Measurements from ENCODE around the gene SLC7A8.
A peak's percentile ranks its signal among the peaks of the same experiment; 100 is the strongest.

The SLC7A8 gene

GRCh38 chr14:23153851-23154796 lies 29.3 kb downstream of the SLC7A8 start:
- Histone ChIP-seq H3K4me3 (ENCODE audit: insufficient read depth in 1 of 2, low read depth in 1 of 2, low read length in 2 of 2) (peak overlapping the region in 1 of 2 experiments; percentile 77), H2AK5ac (ENCODE audit: low read length, severe bottlenecking) (peak overlapping the region; percentile 39), H3K36me3 (ENCODE audit: control insufficient read depth in 1 of 2, insufficient read depth in 2 of 2, low read depth in 1 of 2, low read length in 2 of 2) (peaks cover 0 to 13% of the 10 kb centered on the region in 2 experiments), H3K27ac (ENCODE audit: low read length, poor library complexity, severe bottlenecking) (no peak overlapping the region), H2AFZ (ENCODE audit: low read depth, low read length) (peak overlapping the region; percentile 1), H3K79me1 (replicated peaks; ENCODE audit: low read length, poor library complexity, severe bottlenecking) (no peaks in the 10 kb centered on the region), H3K9me3 (ENCODE audit: control insufficient read depth, low read length) (no peaks in the 10 kb centered on the region), H3K18ac (ENCODE audit: low read depth in 1 of 2, low read length in 2 of 2) (peak overlapping the region; percentile 52 to 86), H3K4me2 (ENCODE audit: low read length, poor library complexity, severe bottlenecking) (no peak overlapping the region), H2BK12ac (ENCODE audit: low read length in 2 of 2) (peak overlapping the region; percentile 81 to 82), H3K27me3 (ENCODE audit: control insufficient read depth in 1 of 2, insufficient read depth in 1 of 2, low read length in 2 of 2) (no peaks in the 10 kb centered on the region), H3K4me1 (ENCODE audit: control insufficient read depth, insufficient read depth, low read depth, low read length) (peaks cover 10% of the 10 kb centered on the region), H3K4ac (ENCODE audit: low read depth in 1 of 2, low read length in 2 of 2) (peak overlapping the region; percentile 73 to 84), H3K23ac (ENCODE audit: low read length in 2 of 2) (no peak overlapping the region), H3K9ac (ENCODE audit: low read length) (peak overlapping the region; percentile 91), H2BK120ac (ENCODE audit: low read depth, low read length) (no peak overlapping the region), H2BK15ac (ENCODE audit: low read depth, poor library complexity, severe bottlenecking) (peak overlapping the region; percentile 73), H3K14ac (ENCODE audit: low read length in 2 of 2) (peak overlapping the region in 1 of 2 experiments; percentile 66), H2BK5ac (ENCODE audit: low read depth, low read length, poor library complexity, severe bottlenecking) (no peak overlapping the region), H4K91ac (ENCODE audit: low read length) (peak overlapping the region; percentile 64), H4K8ac (ENCODE audit: low read length) (peak overlapping the region; percentile 96)
- no peak for DNase-seq
- 66% methylated on average over 27 of the region's 28 CpGs for WGBS

- Histone ChIP-seq H2BK15ac (ENCODE audit: low read depth, poor library complexity, severe bottlenecking) (no peak overlapping the region), H2BK5ac (ENCODE audit: low read depth, low read length, poor library complexity, severe bottlenecking) (no peak overlapping the region), H3K4me3 (ENCODE audit: insufficient read depth in 1 of 2, low read depth in 1 of 2, low read length in 2 of 2) (no peak overlapping the region), H3K14ac (ENCODE audit: low read length in 2 of 2) (no peak overlapping the region), H2AK5ac (ENCODE audit: low read length, severe bottlenecking) (no peak overlapping the region), H3K4ac (ENCODE audit: low read depth in 1 of 2, low read length in 2 of 2) (no peak overlapping the region), H3K27me3 (ENCODE audit: control insufficient read depth in 1 of 2, insufficient read depth in 1 of 2, low read length in 2 of 2) (no peaks in the 10 kb centered on the region), H2BK12ac (ENCODE audit: low read length in 2 of 2) (peak overlapping the region in 1 of 2 experiments; percentile 37), H3K4me1 (ENCODE audit: control insufficient read depth, insufficient read depth, low read depth, low read length) (peaks cover 10% of the 10 kb centered on the region), H3K27ac (ENCODE audit: low read length, poor library complexity, severe bottlenecking) (no peak overlapping the region), H3K23ac (ENCODE audit: low read length in 2 of 2) (no peak overlapping the region), H3K9me3 (ENCODE audit: control insufficient read depth, low read length) (no peaks in the 10 kb centered on the region), H2AFZ (ENCODE audit: low read depth, low read length) (no peak overlapping the region), H2BK120ac (ENCODE audit: low read depth, low read length) (no peak overlapping the region), H4K91ac (ENCODE audit: low read length) (no peak overlapping the region), H3K18ac (ENCODE audit: low read depth in 1 of 2, low read length in 2 of 2) (no peak overlapping the region), H4K8ac (ENCODE audit: low read length) (no peak overlapping the region), H3K4me2 (ENCODE audit: low read length, poor library complexity, severe bottlenecking) (no peak overlapping the region), H3K79me1 (replicated peaks; ENCODE audit: low read length, poor library complexity, severe bottlenecking) (no peaks in the 10 kb centered on the region), H3K36me3 (ENCODE audit: control insufficient read depth in 1 of 2, insufficient read depth in 2 of 2, low read depth in 1 of 2, low read length in 2 of 2) (peaks cover 0 to 19% of the 10 kb centered on the region in 2 experiments), H3K9ac (ENCODE audit: low read length) (no peak overlapping the region)
- no peak for DNase-seq
- 100% methylated on average over 1 of the region's 2 CpGs for WGBS
These were observed 32.1 kb downstream of the SLC7A8 start for GRCh38 chr14:23151342-23151741.

DNA sequence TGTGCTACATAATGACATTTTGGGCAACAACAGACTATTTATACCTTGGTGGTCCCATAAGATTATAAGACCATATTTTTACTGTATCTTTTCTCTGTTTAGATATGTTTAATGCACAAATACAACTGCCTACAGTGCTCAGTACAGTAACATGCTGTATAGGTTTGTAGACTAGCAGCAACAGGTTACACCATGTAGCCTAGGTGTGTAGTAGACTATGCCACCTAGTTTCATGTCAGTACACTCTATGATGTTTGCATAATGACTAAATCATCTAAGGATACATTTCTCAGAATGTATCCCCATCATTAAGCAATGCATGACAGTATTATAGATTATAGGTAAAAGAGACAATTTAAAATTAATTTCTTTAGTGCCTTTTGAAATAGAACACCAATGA lies 33.7 kb downstream of the SLC7A8 start:
- Histone ChIP-seq H3K27ac (ENCODE audit: low read length, poor library complexity, severe bottlenecking) (no peak overlapping the region), H2BK120ac (ENCODE audit: low read depth, low read length) (no peak overlapping the region), H3K14ac (ENCODE audit: low read length in 2 of 2) (no peak overlapping the region), H4K8ac (ENCODE audit: low read length) (no peak overlapping the region), H3K79me1 (replicated peaks; ENCODE audit: low read length, poor library complexity, severe bottlenecking) (no peaks in the 10 kb centered on the region), H2AK5ac (ENCODE audit: low read length, severe bottlenecking) (no peak overlapping the region), H3K18ac (ENCODE audit: low read depth in 1 of 2, low read length in 2 of 2) (no peak overlapping the region), H3K27me3 (ENCODE audit: control insufficient read depth in 1 of 2, insufficient read depth in 1 of 2, low read length in 2 of 2) (no peaks in the 10 kb centered on the region), H2BK15ac (ENCODE audit: low read depth, poor library complexity, severe bottlenecking) (no peak overlapping the region), H3K23ac (ENCODE audit: low read length in 2 of 2) (no peak overlapping the region), H3K9me3 (ENCODE audit: control insufficient read depth, low read length) (no peaks in the 10 kb centered on the region), H3K9ac (ENCODE audit: low read length) (no peak overlapping the region), H4K91ac (ENCODE audit: low read length) (no peak overlapping the region), H3K4me1 (ENCODE audit: control insufficient read depth, insufficient read depth, low read depth, low read length) (peaks cover 3% of the 10 kb centered on the region), H3K36me3 (ENCODE audit: control insufficient read depth in 1 of 2, insufficient read depth in 2 of 2, low read depth in 1 of 2, low read length in 2 of 2) (peaks cover 0 to 19% of the 10 kb centered on the region in 2 experiments), H3K4me2 (ENCODE audit: low read length, poor library complexity, severe bottlenecking) (no peak overlapping the region), H2AFZ (ENCODE audit: low read depth, low read length) (no peak overlapping the region), H3K4me3 (ENCODE audit: insufficient read depth in 1 of 2, low read depth in 1 of 2, low read length in 2 of 2) (no peak overlapping the region), H2BK12ac (ENCODE audit: low read length in 2 of 2) (no peak overlapping the region), H3K4ac (ENCODE audit: low read depth in 1 of 2, low read length in 2 of 2) (no peak overlapping the region), H2BK5ac (ENCODE audit: low read depth, low read length, poor library complexity, severe bottlenecking) (no peak overlapping the region)
- no peak for DNase-seq

DNA sequence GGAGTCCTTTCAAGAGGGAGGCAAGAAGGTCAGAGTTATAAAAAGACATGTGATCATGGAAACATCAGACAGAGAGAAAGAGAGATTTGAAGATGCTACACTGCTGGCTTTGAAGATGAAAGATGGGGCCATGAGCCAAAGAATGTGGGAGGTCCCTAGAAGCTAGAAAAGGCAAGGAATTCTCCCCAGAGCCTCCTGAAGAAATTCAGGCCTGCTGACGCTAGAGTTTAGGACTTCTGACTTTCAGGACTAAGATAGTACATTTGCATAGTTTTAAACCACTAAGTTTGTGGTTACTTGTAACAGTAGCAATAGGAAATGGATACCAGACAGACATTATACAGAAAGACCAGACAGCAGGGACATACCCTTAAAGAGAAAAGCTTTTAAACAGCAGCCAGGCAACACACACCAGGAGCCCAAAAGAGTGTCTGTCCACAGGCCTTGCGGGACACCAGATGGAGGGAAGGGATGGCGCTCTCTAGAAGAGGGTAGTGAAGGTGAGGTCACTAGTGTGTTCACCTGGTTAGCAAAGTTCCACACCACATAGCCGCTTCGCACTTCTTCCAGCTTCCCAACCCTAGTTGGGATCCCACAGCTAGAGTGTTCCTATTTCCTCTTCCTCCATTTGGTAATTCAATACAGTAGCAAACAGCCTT lies 34.7 kb downstream of the SLC7A8 start:
- Histone ChIP-seq H2BK120ac (ENCODE audit: low read depth, low read length) (no peak overlapping the region), H3K9ac (ENCODE audit: low read length) (no peak overlapping the region), H2BK15ac (ENCODE audit: low read depth, poor library complexity, severe bottlenecking) (no peak overlapping the region), H2BK5ac (ENCODE audit: low read depth, low read length, poor library complexity, severe bottlenecking) (no peak overlapping the region), H2BK12ac (ENCODE audit: low read length in 2 of 2) (peak overlapping the region in 1 of 2 experiments; percentile 30), H4K91ac (ENCODE audit: low read length) (no peak overlapping the region), H3K27me3 (ENCODE audit: control insufficient read depth in 1 of 2, insufficient read depth in 1 of 2, low read length in 2 of 2) (no peaks in the 10 kb centered on the region), H3K4me3 (ENCODE audit: insufficient read depth in 1 of 2, low read depth in 1 of 2, low read length in 2 of 2) (no peak overlapping the region), H3K79me1 (replicated peaks; ENCODE audit: low read length, poor library complexity, severe bottlenecking) (no peaks in the 10 kb centered on the region), H2AK5ac (ENCODE audit: low read length, severe bottlenecking) (no peak overlapping the region), H3K4me1 (ENCODE audit: control insufficient read depth, insufficient read depth, low read depth, low read length) (no peaks in the 10 kb centered on the region), H3K4me2 (ENCODE audit: low read length, poor library complexity, severe bottlenecking) (no peak overlapping the region), H3K23ac (ENCODE audit: low read length in 2 of 2) (no peak overlapping the region), H3K18ac (ENCODE audit: low read depth in 1 of 2, low read length in 2 of 2) (peak overlapping the region in 1 of 2 experiments; percentile 41), H3K14ac (ENCODE audit: low read length in 2 of 2) (peak overlapping the region in 1 of 2 experiments; percentile 26), H3K27ac (ENCODE audit: low read length, poor library complexity, severe bottlenecking) (no peak overlapping the region), H3K36me3 (ENCODE audit: control insufficient read depth in 1 of 2, insufficient read depth in 2 of 2, low read depth in 1 of 2, low read length in 2 of 2) (peaks cover 0 to 19% of the 10 kb centered on the region in 2 experiments), H3K9me3 (ENCODE audit: control insufficient read depth, low read length) (no peaks in the 10 kb centered on the region), H4K8ac (ENCODE audit: low read length) (peak overlapping the region; percentile 32), H2AFZ (ENCODE audit: low read depth, low read length) (no peak overlapping the region), H3K4ac (ENCODE audit: low read depth in 1 of 2, low read length in 2 of 2) (no peak overlapping the region)
- WGBS, result 96% methylated on average over 4 of the region's 5 CpGs
- DNase-seq, result peak; percentile 69

Measured in mesenchymal stem cell (in vitro differentiated cells and primary cell).